Common myeloid progenitor, CD34-positive (primary cell): ENCODE data around the gene FN3K.
"Not testable (repeated sequence)": the region's sequence is repeated elsewhere in the genome, so short reads cannot be mapped to it uniquely, and the experiment has no call there.

ENCODE experiments used
- CTCF ChIA-PET: fragments of 350-600 bp; sonication (Branson Sonifier 250); formaldehyde crosslinking; loops from one replicate; lab custom pipeline; 2021; ENCODE audit warnings: antibody characterized with exemption; lab: Charles Lee
- POLR2A ChIA-PET: fragments of 350-600 bp; sonication (Branson Sonifier 250); formaldehyde crosslinking; loops from one replicate; lab custom pipeline; 2021; ENCODE audit warnings: antibody characterized with exemption; lab: Charles Lee
- DNase-seq, 3 donors: peaks; one replicate each; pipeline versions ENCODE4 v3.0.0 to v3.0.0-alpha.2; 2013
- H3K27ac ChIP-seq, 2 experiments: 1 replicate in 1 of 2; 2 replicates in 1 of 2; pipeline ENCODE4 v1.7.0; 2013; ENCODE audit warnings: inconsistent platforms in 2 of 2, low read length in 2 of 2, mild to moderate bottlenecking in 2 of 2, low read depth in 1 of 2, moderate library complexity in 1 of 2; ENCODE audit not compliant: severe bottlenecking in 2 of 2, insufficient read depth in 1 of 2, poor library complexity in 1 of 2
- H3K27me3 ChIP-seq, 5 experiments: replicated peaks in 2 of 5; 1 replicate in 3 of 5; 2 replicates in 2 of 5; pipeline versions ENCODE4 v1.6.1 to v1.7.0; 2013; ENCODE audit warnings: low read length in 4 of 5, mild to moderate bottlenecking in 2 of 5, moderate library complexity in 2 of 5, inconsistent platforms in 1 of 5; ENCODE audit not compliant: insufficient read depth in 5 of 5, control insufficient read depth in 4 of 5
- H3K36me3 ChIP-seq, 4 experiments: 1 replicate in 2 of 4; 2 replicates in 2 of 4; pipeline versions ENCODE4 v1.6.1 to v1.7.0; 2013; ENCODE audit warnings: low read length in 3 of 4, control low read depth in 1 of 4, mild to moderate bottlenecking in 1 of 4; ENCODE audit not compliant: control insufficient read depth in 4 of 4, insufficient read depth in 4 of 4
- H3K4me1 ChIP-seq, 4 experiments: 1 replicate in 3 of 4; 2 replicates in 1 of 4; pipeline versions ENCODE4 v1.6.1 to v1.7.1; 2013; ENCODE audit warnings: low read length in 3 of 4, mild to moderate bottlenecking in 3 of 4, control low read depth in 1 of 4, inconsistent platforms in 1 of 4, moderate library complexity in 1 of 4; ENCODE audit not compliant: control insufficient read depth in 4 of 4, insufficient read depth in 4 of 4; ENCODE audit errors: control extremely low read depth in 1 of 4
- H3K4me3 ChIP-seq, 7 experiments: 1 replicate in 4 of 7; 2 replicates in 3 of 7; pipeline versions ENCODE4 v1.5.1 to v1.7.0; 2013; ENCODE audit warnings: mild to moderate bottlenecking in 7 of 7, low read length in 6 of 7, moderate library complexity in 6 of 7, inconsistent platforms in 2 of 7, low read depth in 2 of 7, control low read depth in 1 of 7; ENCODE audit not compliant: insufficient read depth in 4 of 7, control insufficient read depth in 1 of 7; ENCODE audit errors: extremely low read depth in 1 of 7
- H3K9me3 ChIP-seq, 5 experiments: 1 replicate in 4 of 5; 2 replicates in 1 of 5; pipeline versions ENCODE4 v1.6.1 to v1.7.1; 2013; ENCODE audit warnings: low read length in 4 of 5, mild to moderate bottlenecking in 2 of 5, inconsistent platforms in 1 of 5, low read depth in 1 of 5, moderate library complexity in 1 of 5; ENCODE audit not compliant: control insufficient read depth in 4 of 5, insufficient read depth in 2 of 5; ENCODE audit errors: control extremely low read depth in 1 of 5
- WGBS: methylation state at CpG from one replicate; pipeline ENCODE4 v1.1.5; 2013; ENCODE audit not compliant: insufficient coverage; 5-methylcytosine and 5-hydroxymethylcytosine counted together

The FN3K gene

DNA sequence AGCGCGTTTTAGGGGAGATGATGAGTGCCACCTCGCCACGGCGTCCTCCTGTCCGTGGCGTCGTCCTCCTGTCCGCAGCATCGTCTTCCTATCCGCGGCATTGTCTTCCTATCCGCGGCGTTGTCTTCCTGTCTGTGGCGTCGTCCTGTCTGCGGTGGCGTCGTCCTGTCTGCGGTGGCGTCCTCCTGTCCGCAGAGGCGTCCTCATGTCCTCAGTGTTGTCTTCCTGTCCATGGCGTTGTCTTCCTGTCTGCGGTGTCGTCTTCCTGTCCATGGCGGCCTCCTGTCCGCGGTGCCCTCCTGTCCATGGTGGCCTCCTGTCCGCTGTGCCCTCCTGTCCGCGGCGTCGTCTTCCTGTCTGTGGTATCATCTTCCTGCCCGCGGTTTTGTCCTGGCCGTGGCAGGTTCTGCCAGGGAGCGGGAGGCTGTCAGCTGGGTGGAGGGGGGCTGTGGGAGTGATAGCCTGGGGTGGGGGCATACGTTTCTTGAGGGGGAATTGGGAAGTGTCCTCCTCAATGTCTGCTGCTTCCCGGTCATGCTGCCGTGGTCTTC, 47.3 kb downstream of the FN3K start:
- peak in 1 of 3 donors; percentile 38 for DNase-seq
- ChIA-PET POLR2A (no interaction called here), CTCF (interaction anchor here (0.6 to 2.2 kb wide), 2 partner anchors 93 to 288 kb away, joined by 3 to 12 read pairs; no protein-coding TSS in a partner anchor)
- no peak overlapping the region for H3K4me3 ChIP-seq
- H3K27me3 ChIP-seq: no peaks in the 10 kb centered on the region
- peaks cover 2 to 27% (median 11%) of the 10 kb centered on the region in 4 experiments for H3K36me3 ChIP-seq
- peaks cover 0 to 9% (median 4%) of the 10 kb centered on the region in 4 experiments for H3K4me1 ChIP-seq
- 69% methylated on average over 39 of the region's 42 CpGs for WGBS
- no peaks in the 10 kb centered on the region for H3K9me3 ChIP-seq
- H3K27ac ChIP-seq: no peak overlapping the region

GRCh38 chr17:82783498-82783897, 48.1 kb downstream of the FN3K start:
- 98% methylated on average over 18 of the region's 18 CpGs for WGBS

DNA sequence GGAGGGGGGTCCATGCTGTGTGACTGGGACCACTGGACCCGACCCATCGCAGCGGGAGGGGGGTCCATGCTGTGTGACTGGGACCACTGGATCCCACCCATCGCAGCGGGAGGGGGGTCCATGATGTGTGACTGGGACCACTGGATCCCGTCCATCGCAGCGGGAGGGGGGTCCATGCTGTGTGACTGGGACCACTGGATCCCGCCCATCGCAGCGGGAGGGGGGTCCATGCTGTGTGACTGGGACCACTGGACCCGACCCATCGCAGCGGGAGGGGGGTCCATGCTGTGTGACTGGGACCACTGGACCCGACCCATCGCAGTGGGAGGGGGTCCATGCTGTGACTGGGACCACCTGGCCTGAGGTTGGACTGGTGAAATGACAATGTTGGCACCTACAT, 50.2 kb downstream of the FN3K start:
- CTCF ChIA-PET: interaction anchor here (0.8 kb wide), 1 partner anchor 99 kb away, joined by 3 read pairs; no protein-coding TSS in a partner anchor

More at GRCh38 chr17:82783498-82783897, 48.1 kb downstream of the FN3K start:
- DNase-seq: no peak
- Histone ChIP-seq H3K27ac (no peak overlapping the region), H3K4me1 (peaks cover 0 to 9% (median 4%) of the 10 kb centered on the region in 4 experiments), H3K36me3 (peaks cover 2 to 27% (median 11%) of the 10 kb centered on the region in 4 experiments), H3K4me3 (no peak overlapping the region), H3K27me3 (no peaks in the 10 kb centered on the region), H3K9me3 (no peaks in the 10 kb centered on the region)
- ChIA-PET CTCF (no interaction called here), POLR2A (no interaction called here)

GRCh38 chr17:82786427-82786826, 51.0 kb downstream of the FN3K start:
- POLR2A ChIA-PET: no interaction called here
- WGBS: 94% methylated on average over 5 of the region's 10 CpGs
- CTCF ChIA-PET: interaction anchor here (0.8 kb wide), 1 partner anchor 98 kb away, joined by 3 read pairs; no protein-coding TSS in a partner anchor
- no peak overlapping the region for H3K4me3 ChIP-seq
- peaks cover 0 to 9% (median 4%) of the 10 kb centered on the region in 4 experiments for H3K4me1 ChIP-seq
- peaks cover 2 to 37% (median 16%) of the 10 kb centered on the region in 4 experiments for H3K36me3 ChIP-seq
- H3K27me3 ChIP-seq: no peaks in the 10 kb centered on the region
- H3K9me3 ChIP-seq: no peaks in the 10 kb centered on the region
- no peak overlapping the region for H3K27ac ChIP-seq
- no peak for DNase-seq

More for the DNA sequence above, 50.2 kb downstream of the FN3K start:
- H3K27me3 ChIP-seq, H3K9me3 ChIP-seq, H3K27ac ChIP-seq, POLR2A ChIA-PET, H3K4me1 ChIP-seq, H3K4me3 ChIP-seq, DNase-seq: not testable (repeated sequence)
- peaks cover 2 to 33% (median 13%) of the 10 kb centered on the region in 4 experiments for H3K36me3 ChIP-seq
- WGBS: 97% methylated on average over 11 of the region's 16 CpGs

- Histone ChIP-seq H3K9me3 (no peaks in the 10 kb centered on the region), H3K27me3 (no peaks in the 10 kb centered on the region), H3K27ac (no peak overlapping the region), H3K4me1 (peaks cover 0 to 6% (median under 1%) of the 10 kb centered on the region in 4 experiments), H3K36me3 (peaks cover 2 to 33% (median 19%) of the 10 kb centered on the region in 4 experiments), H3K4me3 (no peak overlapping the region)
- ChIA-PET POLR2A (no interaction called here), CTCF (interaction anchor here (1.0 kb wide), 1 partner anchor 10 kb away, joined by 3 read pairs; no protein-coding TSS in a partner anchor)
- no peak for DNase-seq
- 96% methylated on average over 27 of the region's 27 CpGs for WGBS
Measured at GRCh38 chr17:82787081-82787848, 51.9 kb downstream of the FN3K start.

- no peaks in the 10 kb centered on the region for H3K27me3 ChIP-seq
- no peaks in the 10 kb centered on the region for H3K9me3 ChIP-seq
- POLR2A ChIA-PET: interaction anchor here (0.9 kb wide), 1 partner anchor 81 kb away, joined by 3 read pairs; no protein-coding TSS in a partner anchor
- H3K4me1 ChIP-seq: no peaks in the 10 kb centered on the region
- CTCF ChIA-PET: interaction anchor here (0.7 to 0.9 kb wide), 2 partner anchors 48 to 129 kb away, joined by 3 read pairs; no protein-coding TSS in a partner anchor
- H3K36me3 ChIP-seq: peaks cover 4 to 22% (median 14%) of the 10 kb centered on the region in 4 experiments
- no peak for DNase-seq
- WGBS: 100% methylated on average over 9 of the region's 18 CpGs
- no peak overlapping the region for H3K27ac ChIP-seq
- no peak overlapping the region for H3K4me3 ChIP-seq
Measured at GRCh38 chr17:82788206-82789001, 53.0 kb downstream of the FN3K start.
